ENCODE results near the gene NUDT13.

- TF ChIP-seq FOXP1 (CRISPR knock-in tag; IDR thresholded peaks at IDR 0.05; ENCODE audit: borderline replicate concordance) (no peak), ZNF396 (CRISPR knock-in tag; IDR thresholded peaks at IDR 0.05; ENCODE audit: borderline replicate concordance) (no peak), ZNF121 (CRISPR knock-in tag; IDR thresholded peaks at IDR 0.05) (no peak), CREB1 (CRISPR knock-in tag; IDR thresholded peaks at IDR 0.05) (no peak), SMAD4 (CRISPR knock-in tag; IDR thresholded peaks at IDR 0.05) (no peak), CDX4 (CRISPR knock-in tag; IDR thresholded peaks at IDR 0.05; ENCODE audit: borderline replicate concordance) (no peak)
- TF ChIP-seq, protein P1, sequence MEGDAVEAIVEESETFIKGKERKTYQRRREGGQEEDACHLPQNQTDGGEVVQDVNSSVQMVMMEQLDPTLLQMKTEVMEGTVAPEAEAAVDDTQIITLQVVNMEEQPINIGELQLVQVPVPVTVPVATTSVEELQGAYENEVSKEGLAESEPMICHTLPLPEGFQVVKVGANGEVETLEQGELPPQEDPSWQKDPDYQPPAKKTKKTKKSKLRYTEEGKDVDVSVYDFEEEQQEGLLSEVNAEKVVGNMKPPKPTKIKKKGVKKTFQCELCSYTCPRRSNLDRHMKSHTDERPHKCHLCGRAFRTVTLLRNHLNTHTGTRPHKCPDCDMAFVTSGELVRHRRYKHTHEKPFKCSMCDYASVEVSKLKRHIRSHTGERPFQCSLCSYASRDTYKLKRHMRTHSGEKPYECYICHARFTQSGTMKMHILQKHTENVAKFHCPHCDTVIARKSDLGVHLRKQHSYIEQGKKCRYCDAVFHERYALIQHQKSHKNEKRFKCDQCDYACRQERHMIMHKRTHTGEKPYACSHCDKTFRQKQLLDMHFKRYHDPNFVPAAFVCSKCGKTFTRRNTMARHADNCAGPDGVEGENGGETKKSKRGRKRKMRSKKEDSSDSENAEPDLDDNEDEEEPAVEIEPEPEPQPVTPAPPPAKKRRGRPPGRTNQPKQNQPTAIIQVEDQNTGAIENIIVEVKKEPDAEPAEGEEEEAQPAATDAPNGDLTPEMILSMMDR (IDR thresholded peaks at IDR 0.05) = no peak
- TF ChIP-seq, protein P2, sequence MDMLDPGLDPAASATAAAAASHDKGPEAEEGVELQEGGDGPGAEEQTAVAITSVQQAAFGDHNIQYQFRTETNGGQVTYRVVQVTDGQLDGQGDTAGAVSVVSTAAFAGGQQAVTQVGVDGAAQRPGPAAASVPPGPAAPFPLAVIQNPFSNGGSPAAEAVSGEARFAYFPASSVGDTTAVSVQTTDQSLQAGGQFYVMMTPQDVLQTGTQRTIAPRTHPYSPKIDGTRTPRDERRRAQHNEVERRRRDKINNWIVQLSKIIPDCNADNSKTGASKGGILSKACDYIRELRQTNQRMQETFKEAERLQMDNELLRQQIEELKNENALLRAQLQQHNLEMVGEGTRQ (CRISPR knock-in tag; IDR thresholded peaks at IDR 0.05) = no peak
- TF ChIP-seq, protein P3, sequence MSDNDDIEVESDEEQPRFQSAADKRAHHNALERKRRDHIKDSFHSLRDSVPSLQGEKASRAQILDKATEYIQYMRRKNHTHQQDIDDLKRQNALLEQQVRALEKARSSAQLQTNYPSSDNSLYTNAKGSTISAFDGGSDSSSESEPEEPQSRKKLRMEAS (CRISPR knock-in tag; IDR thresholded peaks at IDR 0.05) = no peak
Measured at GRCh38 chr10:73126343-73126742, 16.1 kb downstream of the NUDT13 start.
